HG02885 (cell line): ENCODE measurements around the gene PFKP.

ENCODE experiments used
- ATAC-seq: cut with Tn5 transposase; IDR thresholded peaks from one replicate; pipeline ENCODE4 v1.9.1; 2021; ENCODE audit warnings: mild to moderate bottlenecking; ENCODE audit not compliant: unreplicated experiment, poor library complexity

PFKP gene

GRCh38 chr10:3128379-3129130, 61.2 kb downstream of the PFKP start:
- no peak for ATAC-seq

DNA sequence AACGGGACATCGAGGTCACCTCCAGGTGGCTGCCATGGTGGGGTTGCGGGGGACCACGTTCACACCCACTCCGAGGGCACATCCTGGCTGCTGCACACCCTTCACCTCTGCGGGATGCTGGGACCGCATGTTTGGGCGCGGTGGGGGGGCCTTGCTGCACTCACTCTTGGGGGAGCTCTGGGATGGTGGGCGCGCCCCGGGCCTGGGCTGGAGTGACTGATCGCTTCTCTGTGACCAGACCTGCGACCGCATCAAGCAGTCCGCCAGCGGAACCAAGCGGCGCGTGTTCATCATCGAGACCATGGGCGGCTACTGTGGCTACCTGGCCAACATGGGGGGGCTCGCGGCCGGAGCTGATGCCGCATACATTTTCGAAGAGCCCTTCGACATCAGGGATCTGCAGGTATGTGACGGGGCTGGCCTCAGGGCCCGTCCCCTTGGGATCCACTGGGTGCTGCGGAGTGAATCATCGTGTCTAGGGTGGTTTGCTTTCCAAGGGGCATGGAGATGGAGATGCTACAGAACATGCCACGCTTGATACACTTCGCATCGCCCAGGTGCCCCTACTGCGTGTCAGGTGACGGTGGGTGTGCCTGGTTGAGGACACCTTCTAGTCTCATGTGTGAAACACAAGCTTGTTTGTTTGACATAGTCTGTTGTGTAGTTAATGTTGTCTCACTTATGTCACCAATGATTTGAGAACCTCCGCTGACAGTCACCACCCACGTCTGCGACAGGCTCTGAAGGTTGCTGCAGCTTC, 62.4 kb downstream of the PFKP start:
- no peak for ATAC-seq

GRCh38 chr10:3131098-3131497, 63.8 kb downstream of the PFKP start:
- no peak for ATAC-seq

- ATAC-seq, result no peak
These were observed 65.0 kb downstream of the PFKP start for GRCh38 chr10:3132036-3133025.

DNA sequence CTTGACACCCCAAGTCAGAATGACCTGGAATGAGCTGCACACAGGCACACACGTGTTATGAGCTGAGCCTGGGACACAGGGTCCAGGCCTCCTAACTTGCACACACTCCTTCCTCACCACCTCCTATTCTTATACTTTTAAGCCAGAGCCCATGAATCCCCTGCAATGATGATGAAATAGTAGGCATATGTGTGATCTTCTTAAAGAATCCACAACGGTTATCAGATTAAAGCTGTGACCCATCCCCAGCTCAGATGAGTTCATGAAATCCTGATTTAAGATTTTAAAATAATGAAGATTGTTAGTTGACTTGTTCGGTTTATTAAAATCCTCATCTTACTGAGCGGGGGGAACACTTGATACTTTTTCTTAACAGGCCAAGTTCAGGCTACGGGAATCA, 66.6 kb downstream of the PFKP start:
- no peak for ATAC-seq

- ATAC-seq, result no peak
These were observed 67.7 kb downstream of the PFKP start for GRCh38 chr10:3135006-3135405.

DNA sequence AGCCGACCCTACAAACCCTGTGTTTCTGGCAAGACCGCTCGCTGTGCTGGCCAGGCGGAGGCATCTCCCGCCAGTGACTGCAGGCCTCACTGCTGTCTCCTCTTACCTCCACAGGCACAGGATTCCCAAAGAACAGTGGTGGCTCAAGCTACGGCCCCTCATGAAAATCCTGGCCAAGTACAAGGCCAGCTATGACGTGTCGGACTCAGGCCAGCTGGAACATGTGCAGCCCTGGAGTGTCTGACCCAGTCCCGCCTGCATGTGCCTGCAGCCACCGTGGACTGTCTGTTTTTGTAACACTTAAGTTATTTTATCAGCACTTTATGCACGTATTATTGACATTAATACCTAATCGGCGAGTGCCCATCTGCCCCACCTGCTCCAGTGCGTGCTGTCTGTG, 69.0 kb downstream of the PFKP start:
- ATAC-seq, result no peak

- no peak for ATAC-seq
These were observed 69.6 kb downstream of the PFKP start for GRCh38 chr10:3136763-3137611.

- ATAC-seq, result no peak
These were observed 70.8 kb downstream of the PFKP start for GRCh38 chr10:3137958-3138726.

DNA sequence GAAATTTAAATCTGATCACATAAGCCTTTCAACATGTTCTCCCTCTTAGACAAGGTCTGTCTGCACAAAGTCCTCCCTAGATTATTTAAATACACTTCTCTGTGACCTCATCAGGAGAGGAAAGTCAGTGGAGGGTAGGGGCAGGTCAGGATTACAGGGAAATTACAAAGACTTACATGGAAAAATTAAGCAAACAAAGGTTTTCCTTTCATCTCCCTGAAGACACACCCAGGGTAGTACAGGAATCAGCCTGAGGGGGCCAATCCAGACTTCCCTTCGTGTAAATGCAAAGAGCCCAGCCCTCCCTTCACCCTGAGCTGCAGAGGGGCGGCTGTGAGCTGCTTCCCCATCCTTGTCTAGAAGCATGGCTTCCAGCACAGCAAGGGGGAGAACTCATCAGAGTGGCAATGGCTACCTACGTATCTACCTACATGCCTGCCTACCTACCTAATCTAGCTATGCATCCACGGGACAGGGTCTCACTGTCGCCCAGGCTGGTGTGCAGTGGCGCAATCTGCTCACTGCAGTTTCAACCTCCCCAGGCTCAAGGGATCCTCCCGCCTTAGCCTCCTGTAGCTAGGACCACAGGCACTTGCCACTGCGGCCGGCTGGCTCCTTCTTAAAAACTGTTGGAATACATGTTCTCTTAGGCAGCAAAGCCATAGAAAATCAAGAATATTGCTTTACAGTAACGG, 72.0 kb downstream of the PFKP start:
- ATAC-seq, result no peak

DNA sequence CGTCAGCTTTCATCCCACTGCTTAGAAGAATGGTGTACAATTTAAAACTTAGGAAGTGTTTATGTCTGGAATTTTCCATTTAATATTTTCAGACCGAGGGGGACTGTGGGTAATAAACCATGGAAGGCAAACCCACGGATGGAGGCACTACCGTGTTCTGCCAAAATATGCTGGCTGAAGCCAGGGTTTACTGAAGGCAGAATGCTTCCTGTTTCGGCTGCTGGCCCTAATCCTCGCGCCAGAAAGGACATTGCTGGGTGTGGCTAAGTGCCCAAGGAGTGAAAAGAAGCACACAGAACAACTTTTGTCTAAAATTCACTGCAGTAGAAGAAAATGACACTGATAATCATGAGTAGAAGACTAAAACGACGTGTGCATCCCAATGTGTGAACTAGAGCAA, 72.9 kb downstream of the PFKP start:
- ATAC-seq, result no peak

- ATAC-seq, result no peak
These were observed 74.1 kb downstream of the PFKP start for GRCh38 chr10:3141351-3142005.

GRCh38 chr10:3142146-3142875, 75.0 kb downstream of the PFKP start:
- ATAC-seq, result no peak

DNA sequence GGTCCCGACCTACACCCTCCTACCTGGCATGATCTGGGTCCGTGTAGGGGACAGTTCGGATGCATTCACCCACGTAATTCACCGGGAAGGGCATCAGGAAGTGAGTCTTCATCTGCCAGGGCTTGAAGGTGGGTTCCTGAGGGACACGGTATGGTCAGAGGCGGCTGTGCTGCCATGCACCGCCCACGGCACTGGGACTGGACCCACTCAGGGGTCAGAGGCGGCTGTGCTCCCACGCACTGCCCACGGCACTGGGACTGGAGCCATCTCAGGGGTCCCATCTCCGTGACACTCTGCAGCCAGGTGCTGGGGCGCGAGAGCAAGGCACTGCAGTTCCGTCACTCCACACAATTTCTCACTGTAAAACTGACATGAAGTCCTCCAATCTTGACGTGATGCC, 76.0 kb downstream of the PFKP start:
- no peak for ATAC-seq

DNA sequence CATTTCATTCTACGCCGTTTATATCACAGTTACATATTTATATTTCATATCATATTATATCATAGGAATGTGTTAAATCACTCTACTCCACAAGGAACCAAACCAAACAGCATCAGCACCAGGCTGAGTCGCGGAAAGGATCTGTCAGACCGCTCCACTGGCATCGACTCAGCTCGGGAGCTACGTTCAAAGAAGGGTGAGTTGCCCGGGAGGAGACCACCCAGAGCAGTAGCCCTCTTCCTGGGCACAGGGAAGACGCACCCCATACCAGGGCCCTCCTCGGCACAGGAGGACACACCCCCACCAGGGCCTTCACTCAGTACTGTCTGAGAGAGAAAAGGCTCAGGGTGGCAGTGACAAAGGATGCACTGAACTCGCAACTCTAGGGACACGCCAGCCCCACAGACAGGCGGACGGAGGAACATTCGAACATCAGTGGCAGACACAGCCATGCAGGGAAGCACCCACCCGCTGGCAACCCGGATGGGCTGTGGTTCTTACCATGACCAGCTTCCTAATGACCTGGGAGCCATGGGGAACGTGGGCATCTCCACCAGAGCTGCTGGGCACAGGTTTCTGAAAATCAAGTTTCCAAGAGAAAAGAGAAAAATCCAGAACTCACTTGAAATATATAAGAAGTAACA, 76.6 kb downstream of the PFKP start:
- ATAC-seq, result no peak

- no peak for ATAC-seq
These were observed 78.0 kb downstream of the PFKP start for GRCh38 chr10:3145366-3145765.

DNA sequence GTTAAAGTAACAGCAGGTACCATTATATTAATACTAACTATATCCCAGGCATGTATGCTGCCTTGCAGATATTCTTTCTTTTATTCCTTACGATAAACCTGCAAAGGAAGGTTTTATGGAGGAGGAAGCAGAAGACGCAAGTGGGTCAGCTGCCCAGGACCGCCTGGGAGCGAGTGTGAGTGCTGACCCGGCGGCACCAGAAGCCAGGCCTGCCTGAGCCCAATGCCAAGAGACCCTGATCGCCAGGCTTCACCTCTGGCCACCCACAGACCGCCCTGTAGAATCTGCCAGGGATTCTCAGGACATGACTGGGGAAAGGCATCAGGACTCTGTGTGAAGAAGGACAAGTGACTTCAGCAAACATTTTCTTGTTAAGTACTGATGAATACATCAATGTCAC, 78.9 kb downstream of the PFKP start:
- ATAC-seq, result no peak
